Measurements from ENCODE around the gene ZNF593OS. TPM values are rescaled to one million over a fixed set of nuclear protein-coding genes. Genes with fewer than 3 reads are reported as not detected.

The ZNF593OS gene
- total RNA-seq: not detected
- long read RNA-seq: 0 reads

- ATAC-seq: no peak
- intact Hi-C loops (cut with DNase I): no loop called here
- DNase-seq (ENCODE audit: missing footprints): peak; percentile 65
Measured at GRCh38 chr1:26171084-26172072, at the start of gene ZNF593OS. ZNF593OS (minus strand) TSS chr1:26171832; CDS start chr1:26171661, 171 bp downstream.

- intact Hi-C loops (cut with DNase I): no loop called here
- DNase-seq (ENCODE audit: missing footprints) (no peak), ATAC-seq (no peak)
Measured at GRCh38 chr1:26221094-26221493, 49.5 kb upstream of the ZNF593OS start.

DNA sequence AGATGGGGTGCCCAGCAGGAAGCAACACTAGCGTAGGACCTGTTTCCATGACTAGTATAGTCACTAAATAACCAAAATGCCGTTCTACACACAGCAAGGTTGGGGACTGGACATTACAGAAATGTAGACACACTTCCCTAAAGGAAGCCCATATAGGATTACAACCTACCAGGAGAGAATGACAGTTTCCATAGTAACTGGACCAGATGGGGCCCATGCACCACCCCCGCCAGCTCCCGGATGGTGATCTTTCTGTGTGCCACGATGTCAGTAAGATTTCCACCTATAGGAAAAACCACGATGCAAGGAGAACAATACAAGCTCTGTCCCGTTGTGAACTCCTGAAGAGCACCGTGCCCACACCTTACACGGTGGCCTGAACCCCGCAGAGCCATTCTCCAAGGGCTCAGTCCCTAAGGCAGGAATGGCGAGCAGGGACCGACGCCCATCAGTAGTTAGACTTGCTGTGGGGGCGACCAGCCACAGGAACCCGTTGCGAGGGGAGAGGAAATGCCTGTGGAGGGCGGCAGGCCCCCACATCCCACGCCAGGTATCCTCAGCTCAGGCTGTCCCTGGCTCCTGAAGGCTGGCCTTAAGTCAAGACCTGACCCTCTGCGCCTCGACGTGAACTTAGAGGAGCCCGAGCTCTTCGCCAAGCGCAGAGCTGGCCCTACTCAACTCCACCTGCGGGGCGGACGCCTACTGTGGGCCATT lies 48.7 kb upstream of the ZNF593OS start:
- intact Hi-C loops (cut with DNase I): no loop called here
- ATAC-seq (no peak), DNase-seq (ENCODE audit: missing footprints) (no peak)

DNA sequence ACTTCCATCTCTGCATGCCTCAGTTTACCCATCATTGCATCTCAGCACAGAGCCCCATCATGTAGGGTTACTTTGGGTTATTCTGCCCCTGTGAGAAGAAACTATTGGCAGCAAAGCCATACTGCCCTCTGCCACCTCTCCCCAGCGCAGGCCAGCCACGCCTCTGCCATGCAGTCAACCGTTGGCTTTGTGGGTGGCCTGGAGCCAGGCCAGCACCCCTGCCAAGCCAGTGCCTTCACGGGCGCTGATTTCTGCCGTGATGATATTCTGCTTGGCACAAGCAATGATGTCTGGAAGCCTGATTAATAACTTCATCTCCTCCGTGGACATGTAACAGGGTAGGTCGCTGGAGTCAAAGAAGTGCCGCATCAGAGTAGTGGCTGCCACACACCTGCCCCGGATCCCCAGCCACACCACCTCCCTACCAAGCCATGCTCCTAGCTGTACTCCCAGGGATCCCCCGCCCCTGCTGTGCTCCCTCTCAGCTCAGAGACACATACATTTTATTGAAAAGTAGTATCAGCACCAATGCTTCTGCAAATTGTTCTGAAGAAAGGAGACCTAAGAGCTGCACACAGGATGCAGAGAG lies 47.4 kb upstream of the ZNF593OS start:
- intact Hi-C loops (cut with DNase I): no loop called here
- DNase-seq (ENCODE audit: missing footprints): no peak
- ATAC-seq: peak; percentile 61

- ATAC-seq (no peak), DNase-seq (ENCODE audit: missing footprints) (no peak)
- intact Hi-C loops (cut with DNase I): no loop called here
Measured at GRCh38 chr1:26215246-26215645, 43.6 kb upstream of the ZNF593OS start.

- ATAC-seq: no peak
- DNase-seq (ENCODE audit: missing footprints): no peak
- intact Hi-C loops (cut with DNase I): no loop called here
Measured at GRCh38 chr1:26213335-26213905, 41.8 kb upstream of the ZNF593OS start.

DNA sequence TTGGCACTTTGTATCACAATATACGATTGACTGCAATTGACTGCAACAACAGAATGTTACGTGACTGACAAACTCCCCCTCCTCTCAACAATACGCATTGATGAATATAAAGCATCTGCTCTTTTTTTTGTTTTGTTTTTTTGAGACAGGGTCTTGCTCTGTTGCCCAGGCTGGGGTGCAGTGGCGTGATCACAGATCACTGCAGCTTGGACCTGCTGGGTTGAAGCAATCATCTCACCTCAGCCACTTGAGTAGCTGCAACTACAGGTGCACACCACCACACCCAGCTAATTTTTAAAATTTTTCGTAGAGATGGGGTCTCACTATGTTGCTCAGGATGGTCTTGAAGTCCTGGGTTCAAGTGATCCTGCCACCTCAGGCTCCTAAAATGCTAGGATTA lies 41.1 kb upstream of the ZNF593OS start:
- ATAC-seq (no peak), DNase-seq (ENCODE audit: missing footprints) (no peak)
- intact Hi-C loops (cut with DNase I): no loop called here

DNA sequence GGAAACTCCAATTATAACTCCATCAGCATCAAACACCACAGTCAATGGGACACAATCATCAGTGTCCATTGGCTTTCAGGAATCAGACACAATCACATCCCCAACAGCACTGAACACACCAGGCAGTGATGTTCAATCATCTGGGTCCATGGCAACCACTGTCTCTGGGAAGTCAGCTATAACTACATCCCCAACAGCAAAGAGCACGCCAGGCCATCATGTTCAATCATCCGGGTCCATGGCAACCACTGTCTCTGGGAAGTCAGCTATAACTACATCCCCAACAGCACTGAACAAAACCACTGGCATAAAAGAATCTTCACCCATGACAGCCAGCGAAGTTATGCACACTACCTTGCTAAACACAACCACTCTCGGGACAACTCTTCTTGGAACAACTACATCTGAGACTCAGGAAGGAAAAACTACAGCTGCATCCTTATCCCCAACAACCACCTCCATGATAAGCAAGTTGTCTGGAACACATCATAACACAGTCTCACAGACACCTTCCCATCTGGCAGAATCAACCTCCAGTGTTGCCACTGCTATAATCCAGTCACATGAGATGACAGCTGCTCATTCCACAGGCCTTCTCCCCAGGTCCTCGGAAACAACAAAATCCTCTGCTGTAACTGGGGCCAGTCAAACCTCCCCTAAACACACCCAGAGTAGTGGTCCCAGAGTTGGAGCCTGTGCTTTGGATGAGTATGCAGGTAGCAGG lies 38.7 kb upstream of the ZNF593OS start:
- intact Hi-C loops (cut with DNase I): no loop called here
- DNase-seq (ENCODE audit: missing footprints): no peak
- ATAC-seq: peak; percentile 72

GRCh38 chr1:26203642-26204318 lies 32.1 kb upstream of the ZNF593OS start:
- no peak for ATAC-seq
- no peak for DNase-seq (ENCODE audit: missing footprints)
- intact Hi-C loops (cut with DNase I): no loop called here

DNA sequence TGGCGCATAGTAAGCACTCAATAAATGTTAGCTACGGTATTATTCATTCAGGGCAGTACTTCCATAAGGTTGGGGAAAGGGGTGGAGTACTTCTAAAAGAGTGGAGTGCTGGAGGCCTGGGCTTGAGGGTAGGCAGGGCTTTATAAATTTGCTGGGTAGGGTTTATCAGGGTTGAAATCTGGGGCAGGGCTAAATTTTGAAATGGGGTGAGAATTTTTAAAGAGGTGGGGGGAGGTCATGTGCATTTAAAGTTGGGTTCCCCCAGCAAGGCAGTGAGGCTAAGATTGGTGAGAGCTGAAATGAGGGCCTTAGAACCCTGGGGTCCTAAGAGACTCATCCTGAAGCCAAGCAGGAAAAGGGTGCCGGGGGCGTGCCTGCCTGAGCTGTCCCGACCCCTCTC lies 28.8 kb upstream of the ZNF593OS start:
- no peak for ATAC-seq
- intact Hi-C loops (cut with DNase I): no loop called here

GRCh38 chr1:26197813-26198212 lies 26.2 kb upstream of the ZNF593OS start:
- intact Hi-C loops (cut with DNase I): no loop called here
- ATAC-seq (no peak), DNase-seq (ENCODE audit: missing footprints) (no peak)

More for the DNA sequence above, 28.8 kb upstream of the ZNF593OS start:
- no peak for DNase-seq (ENCODE audit: missing footprints)

- no peak for ATAC-seq
- no peak for DNase-seq (ENCODE audit: missing footprints)
- intact Hi-C loops (cut with DNase I): no loop called here
Measured at GRCh38 chr1:26197301-26197700, 25.7 kb upstream of the ZNF593OS start.

GRCh38 chr1:26195805-26196204 lies 24.2 kb upstream of the ZNF593OS start:
- intact Hi-C loops (cut with DNase I): no loop called here
- ATAC-seq (no peak), DNase-seq (ENCODE audit: missing footprints) (no peak)

DNA sequence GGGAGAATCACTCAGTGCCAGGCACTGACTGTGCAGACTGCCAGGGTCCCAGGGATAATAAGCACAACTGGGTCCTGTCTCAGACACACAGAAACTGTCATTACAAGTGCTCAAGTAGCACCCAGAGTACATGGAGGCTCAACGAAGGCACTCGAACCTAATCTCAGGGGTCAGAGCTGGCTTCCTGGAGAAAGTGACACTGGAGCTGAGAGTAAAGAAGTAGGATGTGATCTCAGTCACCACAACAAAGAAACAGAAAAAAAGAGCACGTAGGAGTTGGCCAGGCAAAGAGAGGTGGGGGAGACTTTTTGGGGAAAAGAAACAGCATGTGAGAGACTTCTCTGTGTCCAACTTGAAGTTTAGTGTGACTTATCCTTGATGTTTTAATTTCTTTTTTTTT lies 20.1 kb upstream of the ZNF593OS start:
- ATAC-seq (no peak), DNase-seq (ENCODE audit: missing footprints) (no peak)
- intact Hi-C loops (cut with DNase I): no loop called here

DNA sequence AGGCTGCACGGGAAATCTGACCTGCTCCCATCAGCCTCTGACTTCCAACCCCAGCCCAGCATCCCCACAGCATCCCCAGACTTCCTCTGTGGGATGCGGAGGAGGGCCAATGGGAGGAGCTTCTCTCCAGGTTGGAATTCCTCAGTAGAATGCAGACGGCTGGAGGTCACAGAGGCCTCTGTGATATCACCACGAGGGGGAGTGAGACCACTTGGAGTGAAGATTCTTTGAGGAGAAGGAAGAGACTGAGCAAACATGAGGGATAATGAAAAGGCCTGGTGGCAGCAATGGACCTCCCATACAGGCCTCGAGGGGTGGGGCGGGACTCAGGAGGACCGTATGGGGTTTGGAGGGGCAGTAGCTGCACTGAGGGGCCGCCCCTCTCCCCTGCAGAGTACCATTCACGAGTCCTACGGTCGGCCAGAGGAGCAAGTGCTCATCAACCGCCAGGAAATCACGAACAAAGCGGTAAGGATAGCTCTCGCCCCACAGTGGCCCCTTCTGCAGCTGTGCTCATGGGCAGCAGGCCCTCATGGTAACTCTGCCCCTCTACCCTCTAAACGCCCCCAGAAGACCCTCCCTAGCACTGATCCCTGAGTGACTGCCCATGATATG lies 18.8 kb upstream of the ZNF593OS start, which contains the start of gene CATSPER4:
Gene CATSPER4, plus strand, starts transcription at position 230 of the 615 bp plus-strand sequence. Its CDS starts 26 bp downstream, at position 256.
- intact Hi-C loops (cut with DNase I): no loop called here
- DNase-seq (ENCODE audit: missing footprints) (no peak), ATAC-seq (no peak)

DNA sequence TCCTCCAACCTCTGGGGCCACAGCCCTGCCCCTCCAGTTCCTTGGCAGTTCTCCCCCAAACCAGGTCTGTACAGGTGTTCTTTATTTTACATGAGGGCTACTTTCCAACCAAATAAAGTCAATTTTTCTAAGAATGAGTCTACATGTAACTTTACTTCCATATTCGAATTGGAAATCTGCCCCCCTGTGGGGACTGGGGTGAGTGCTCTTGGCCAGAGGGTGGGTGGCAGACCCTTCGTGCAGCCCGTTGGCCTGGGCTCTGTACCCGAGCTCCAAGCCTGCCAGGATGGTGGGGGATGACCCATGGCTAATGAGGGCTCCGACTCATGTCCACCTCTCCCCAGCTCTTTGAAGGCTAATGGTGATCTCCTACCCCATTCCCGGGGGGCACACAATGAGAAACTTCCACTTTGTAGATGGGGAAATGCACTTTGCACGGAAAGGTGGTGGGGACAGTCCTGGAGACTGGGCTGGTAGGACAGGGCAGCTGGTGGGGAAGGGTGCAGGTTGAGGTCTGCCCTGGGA lies 18.2 kb upstream of the ZNF593OS start:
- DNase-seq (ENCODE audit: missing footprints) (no peak), ATAC-seq (no peak)
- intact Hi-C loops (cut with DNase I): no loop called here

GRCh38 chr1:26189331-26189730 lies 17.7 kb upstream of the ZNF593OS start:
- DNase-seq (ENCODE audit: missing footprints) (no peak), ATAC-seq (no peak)
- intact Hi-C loops (cut with DNase I): no loop called here

Measured in Right ventricle myocardium inferior (tissue), 1 donor.